Posterior cingulate gyrus (tissue), 11 donors: ENCODE data around the gene ZFR2.

Experiments used
- DNase-seq, 10 donors: peaks; one replicate each; pipeline versions ENCODE4 v3.0.0 to v3.0.0-alpha.2; 2020 to 2021; ENCODE audit warnings: mixed read lengths in 3 of 10
- intact Hi-C: fragments of 100-400 bp; cut with DNase I; formaldehyde crosslinking; loops from one replicate; pipeline ENCODE4 v1.15.1; 2023

ZFR2 gene

GRCh38 chr19:3796358-3796757 is 72.5 kb downstream of the ZFR2 start:
- DNase-seq = no peak
- intact Hi-C loops = no loop called here

- no peak for DNase-seq
- intact Hi-C loops = no loop called here
Measured at GRCh38 chr19:3793799-3794198, 75.0 kb downstream of the ZFR2 start.

- intact Hi-C loops = no loop called here
- no peak for DNase-seq
Measured at GRCh38 chr19:3792114-3792513, 76.7 kb downstream of the ZFR2 start.

DNA sequence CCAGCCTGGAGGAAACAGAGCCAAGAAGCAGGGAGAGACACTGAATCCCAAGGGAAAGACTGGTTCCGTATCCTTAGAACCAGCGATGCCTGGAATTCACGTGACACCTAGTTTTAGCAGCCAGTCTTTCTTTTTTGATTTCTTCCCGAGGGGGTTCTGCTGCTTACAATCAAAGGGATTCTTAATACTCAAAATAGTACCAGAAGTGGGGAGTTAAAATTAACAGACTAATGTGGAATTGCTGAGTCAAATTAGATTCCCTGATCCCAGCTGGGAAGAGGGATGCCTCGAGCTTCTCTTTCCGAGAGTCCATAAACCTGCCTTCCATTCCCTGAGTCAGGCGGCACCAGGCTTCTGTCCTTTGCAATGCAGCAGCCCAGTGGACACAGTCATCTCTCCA is 77.9 kb downstream of the ZFR2 start:
- DNase-seq = no peak
- intact Hi-C loops = no loop called here

GRCh38 chr19:3790209-3790734 is 78.6 kb downstream of the ZFR2 start:
- intact Hi-C loops = no loop called here
- DNase-seq = peak in 1 of 10 donors; percentile 59

- intact Hi-C loops = no loop called here
- peak in 1 of 10 donors; percentile 57 for DNase-seq
Measured at GRCh38 chr19:3788996-3789778, 79.7 kb downstream of the ZFR2 start.

DNA sequence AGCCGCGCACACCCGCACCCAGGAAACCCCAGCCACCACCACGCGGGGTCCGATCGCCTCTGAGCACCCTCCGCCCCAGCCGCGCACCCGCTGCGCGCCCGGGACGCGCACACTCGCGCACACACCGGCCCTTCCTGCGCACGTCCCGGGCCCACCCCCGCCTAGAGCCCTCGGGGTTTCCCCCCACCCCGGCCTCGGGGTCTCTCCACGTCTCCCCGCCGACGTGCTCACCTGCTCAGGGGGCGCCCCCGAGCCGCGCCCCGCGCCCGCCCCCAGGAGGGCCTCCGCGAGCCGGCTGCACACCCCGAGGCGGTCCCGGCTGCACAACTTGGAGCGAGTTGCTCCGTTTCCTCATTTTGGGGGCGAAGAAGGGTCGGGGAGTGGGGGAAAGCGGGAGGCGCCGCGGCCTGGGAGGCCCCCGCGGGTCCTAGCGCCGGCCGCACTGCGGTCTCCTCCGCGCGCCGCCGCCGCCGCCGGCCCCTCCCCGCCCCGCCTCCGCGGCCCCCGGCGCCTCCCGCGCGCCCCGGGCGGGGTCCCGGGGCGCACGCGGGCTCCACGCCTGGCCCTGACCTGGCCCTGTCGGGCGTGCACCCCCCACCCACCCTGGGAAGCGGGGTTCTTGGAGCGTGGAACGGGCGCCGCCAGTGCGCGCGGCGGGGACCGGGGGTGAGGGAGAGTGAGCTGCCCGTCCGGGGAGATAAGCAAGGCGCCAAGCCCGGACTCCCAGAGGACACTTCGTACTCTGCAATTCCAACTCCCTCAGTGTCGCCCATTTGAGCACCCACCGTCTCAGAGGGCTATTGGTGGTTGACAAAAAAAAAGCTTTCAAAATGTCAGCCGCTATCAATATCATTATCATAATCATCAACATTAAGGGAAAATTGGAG is 82.7 kb downstream of the ZFR2 start, which contains the start of gene MATK:
Gene MATK, minus strand, starts transcription at position 444 of the 887 bp plus-strand sequence. CDS start 1,246 bp downstream, outside the sequence.
- intact Hi-C loops = no loop called here
- no peak for DNase-seq

DNA sequence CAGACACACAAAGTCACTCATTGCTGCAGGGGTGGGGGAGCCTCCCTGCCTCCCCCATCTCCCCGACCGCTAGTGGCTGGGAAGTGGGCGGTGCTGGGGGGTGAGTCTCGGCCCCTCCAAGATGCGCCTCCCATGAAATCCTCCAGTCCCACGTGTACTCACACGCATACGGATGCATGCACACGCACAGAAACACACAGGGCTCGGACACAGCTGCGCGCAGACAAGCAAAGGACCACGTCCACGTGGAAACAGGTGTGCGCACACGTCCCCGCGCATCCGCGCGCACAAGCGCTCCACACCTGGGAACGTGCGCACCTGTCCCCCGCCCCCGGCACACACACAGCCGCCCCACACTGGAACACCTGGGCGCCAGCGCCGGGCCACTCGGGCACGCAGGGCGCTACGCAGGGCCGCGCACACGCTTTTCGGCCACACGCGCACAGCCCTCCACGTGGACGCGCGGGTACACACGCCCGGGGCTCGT is 83.3 kb downstream of the ZFR2 start:
- intact Hi-C loops = no loop called here
- peak in 6 of 10 donors; percentile 44 to 92 (median 62) for DNase-seq

GRCh38 chr19:3784607-3785450 is 84.0 kb downstream of the ZFR2 start:
- no peak for DNase-seq
- intact Hi-C loops = no loop called here

DNA sequence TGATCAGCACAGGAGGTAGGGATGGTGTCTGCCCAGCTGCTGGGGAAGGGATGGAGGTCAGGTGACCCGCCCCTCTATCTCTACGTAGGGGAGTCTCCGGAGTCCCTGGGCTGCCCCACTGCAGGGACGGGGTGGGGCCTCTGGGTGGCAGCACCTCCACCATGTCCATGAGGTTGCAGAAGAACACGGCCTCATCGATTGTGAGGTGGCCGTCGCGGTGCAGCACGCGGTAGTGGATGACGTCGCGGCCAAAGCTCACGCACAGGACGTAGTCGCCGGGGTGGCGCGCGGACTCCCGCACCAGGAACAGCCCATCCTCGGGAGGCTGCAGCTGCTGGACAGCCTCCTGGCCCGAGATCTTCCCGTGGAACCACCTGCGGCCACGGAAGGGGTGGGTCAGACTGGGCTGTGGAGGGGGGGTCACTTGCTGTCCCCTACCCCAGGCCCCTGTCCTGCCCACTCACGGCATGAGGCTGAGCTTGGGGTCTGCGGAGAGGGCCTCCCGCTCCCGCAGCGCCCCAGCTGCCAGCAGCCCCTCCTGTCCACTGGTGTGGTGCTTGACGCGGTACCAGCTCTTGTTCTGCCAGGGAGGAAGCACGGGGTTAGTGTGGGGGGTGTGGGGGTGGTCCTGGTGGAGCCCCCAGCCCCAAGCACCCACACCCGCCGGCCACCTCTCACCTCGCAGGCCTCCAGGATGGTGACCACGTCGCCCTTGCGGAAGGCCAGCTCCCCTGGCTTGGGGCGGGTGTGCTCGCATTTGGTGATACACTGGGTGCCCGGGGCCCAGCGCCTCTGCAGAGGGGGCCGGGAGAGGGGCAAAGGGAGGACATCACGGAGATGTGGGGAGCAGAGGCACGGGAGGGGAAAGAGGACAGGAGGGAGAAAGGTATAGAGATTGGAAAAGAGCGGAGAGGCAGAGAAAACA is 84.9 kb downstream of the ZFR2 start:
- intact Hi-C loops = no loop called here
- no peak for DNase-seq

GRCh38 chr19:3782903-3783302 is 85.9 kb downstream of the ZFR2 start:
- intact Hi-C loops = no loop called here
- DNase-seq = no peak

- no peak for DNase-seq
- intact Hi-C loops = no loop called here
Measured at GRCh38 chr19:3782330-3782729, 86.5 kb downstream of the ZFR2 start.

- intact Hi-C loops = no loop called here
Measured at GRCh38 chr19:3781603-3782002, 87.2 kb downstream of the ZFR2 start.

DNA sequence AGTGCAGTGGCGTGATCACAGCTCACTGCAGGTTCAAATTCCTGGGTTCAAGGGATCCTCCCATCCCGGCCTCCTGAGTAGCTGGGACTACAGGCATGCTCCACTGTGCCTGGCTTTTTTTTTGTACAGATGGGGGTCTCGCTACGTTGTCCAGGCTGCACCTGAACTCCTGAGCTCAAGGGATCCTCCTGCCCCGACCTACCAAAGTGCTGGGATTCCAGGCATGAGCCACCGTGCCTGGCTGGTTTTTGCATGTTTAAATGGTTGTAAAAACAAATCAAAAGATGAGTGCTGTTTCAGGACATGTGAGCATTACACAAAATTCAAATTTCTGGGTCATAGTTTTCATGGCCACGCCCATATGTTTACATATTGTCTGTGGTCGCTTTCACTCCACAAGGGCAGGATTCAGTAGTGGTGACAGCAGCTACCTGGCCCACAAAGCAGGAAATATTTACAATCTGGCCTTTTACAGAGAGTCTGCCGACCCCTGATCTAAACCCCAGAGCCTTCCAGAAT is 88.0 kb downstream of the ZFR2 start:
- intact Hi-C loops = no loop called here
- no peak for DNase-seq

More at GRCh38 chr19:3781603-3782002, 87.2 kb downstream of the ZFR2 start:
- no peak for DNase-seq

DNA sequence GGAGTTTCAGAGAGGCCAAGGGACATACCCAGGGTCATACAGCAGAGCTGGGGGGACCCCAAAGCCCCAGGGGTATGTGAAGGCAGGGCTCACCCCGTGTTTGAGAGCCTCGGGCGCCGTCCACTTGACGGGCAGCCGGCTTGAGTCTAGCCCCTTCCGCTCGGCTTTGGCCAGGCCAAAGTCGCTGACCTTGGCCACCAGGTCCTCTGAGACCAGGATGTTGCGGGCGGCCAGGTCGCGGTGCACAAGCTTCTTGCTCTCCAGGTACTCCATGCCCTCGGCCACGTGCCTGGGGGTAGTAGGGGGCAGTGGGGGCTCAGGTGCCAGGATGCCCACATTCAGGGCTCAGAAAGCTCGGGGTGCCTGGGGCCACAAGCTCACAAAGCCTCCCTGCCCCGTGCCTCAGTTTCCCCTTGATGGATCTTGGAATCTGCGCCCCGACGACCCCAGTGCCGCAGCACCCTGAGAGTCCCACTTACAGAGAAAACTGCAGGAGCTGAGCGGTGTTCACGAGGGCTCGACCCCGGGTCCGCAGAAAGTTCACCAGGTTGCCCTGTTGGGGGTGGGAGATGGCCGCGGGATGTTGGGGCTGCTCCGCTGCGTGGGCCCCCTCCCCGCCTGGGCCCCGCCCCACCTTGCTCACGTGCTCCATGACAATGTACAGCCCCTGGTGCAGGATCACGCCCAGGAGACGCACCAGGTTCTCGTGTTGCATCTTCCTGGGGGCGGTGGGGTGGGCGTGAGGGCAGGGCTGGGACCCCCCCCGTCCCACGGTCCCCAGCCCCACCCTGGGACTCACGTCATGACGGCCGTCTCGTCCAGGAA is 89.7 kb downstream of the ZFR2 start:
- peak in 1 of 10 donors; percentile 73 for DNase-seq
- intact Hi-C loops = no loop called here

- intact Hi-C loops = no loop called here
- no peak for DNase-seq
Measured at GRCh38 chr19:3778104-3778867, 90.6 kb downstream of the ZFR2 start.

DNA sequence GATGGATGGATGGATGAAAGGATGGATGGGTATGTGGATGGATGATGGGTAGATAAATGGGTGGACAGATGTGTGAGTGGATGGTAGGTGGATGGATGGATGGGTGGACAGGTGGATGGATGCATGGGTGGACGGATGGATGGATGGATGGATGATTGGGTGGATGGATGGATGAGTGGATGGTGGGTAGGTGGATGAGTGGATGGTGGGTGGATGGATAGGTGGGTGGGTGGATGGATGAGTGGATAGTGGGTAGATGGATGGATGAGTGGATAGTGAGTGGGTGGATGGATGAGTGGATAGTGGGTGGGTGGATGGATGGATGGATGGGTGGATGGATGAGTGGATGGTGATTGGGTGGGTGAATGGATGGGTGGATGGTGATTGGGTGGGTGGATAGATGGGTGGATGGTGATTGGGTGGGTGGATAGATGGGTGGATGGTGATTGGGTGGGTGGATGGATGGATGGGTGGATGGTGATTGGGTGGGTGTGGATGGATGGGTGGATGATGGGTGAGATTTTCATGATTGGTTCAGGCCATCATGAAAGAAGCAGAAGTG is 92.3 kb downstream of the ZFR2 start:
- no peak for DNase-seq
- intact Hi-C loops = no loop called here
